IMR-90 (cell line): ENCODE data around the gene CFAP43.

Experiments used
- BHLHE40 ChIP-seq: fragments of 150-350 bp; IDR thresholded peaks from 2 replicates; pipeline ENCODE4 v1.6.1; 2016; ENCODE audit warnings: mild to moderate bottlenecking, low read depth, low read length
- CEBPB ChIP-seq: IDR thresholded peaks from 2 replicates; pipeline ENCODE4 v1.6.1; 2012; ENCODE audit warnings: low read depth, low read length, improper control_type of control experiment
- CTCF ChIP-seq: conservative IDR thresholded peaks from 2 replicates; pipeline ENCODE4 v1.5.1; 2012; ENCODE audit warnings: mild to moderate bottlenecking, low read depth, low read length, improper control_type of control experiment
- MAFK ChIP-seq: IDR thresholded peaks from 2 replicates; pipeline ENCODE4 v1.6.1; 2012; ENCODE audit warnings: low read depth, low read length, improper control_type of control experiment
- MXI1 ChIP-seq: IDR thresholded peaks from 2 replicates; pipeline ENCODE4 v1.6.1; 2012; ENCODE audit warnings: low read depth, mild to moderate bottlenecking, low read length, moderate library complexity, borderline replicate concordance
- POLR2A ChIP-seq: IDR thresholded peaks from 2 replicates; pipeline ENCODE4 v1.6.1; 2012; ENCODE audit warnings: mild to moderate bottlenecking, low read depth, low read length
- RAD21 ChIP-seq: IDR thresholded peaks from 2 replicates; pipeline ENCODE4 v1.6.1; 2012; ENCODE audit warnings: low read length, improper control_type of control experiment
- RFX5 ChIP-seq: IDR thresholded peaks from 2 replicates; pipeline ENCODE4 v1.8.0; 2012; ENCODE audit warnings: low read depth, mild to moderate bottlenecking, low read length, moderate library complexity
- TF ChIP-seq, protein P1 (sequence below): fragments of 150-350 bp; IDR thresholded peaks from 2 replicates; pipeline ENCODE4 v1.6.1; 2017; ENCODE audit warnings: mild to moderate bottlenecking, antibody characterized with exemption, low read length, low read depth

- TF ChIP-seq RAD21 (0 out of 2 replicates have a peak, but pooled peaks have one; percentile 5), CTCF (no peak), RFX5 (no peak), MXI1 (no peak), CEBPB (no peak), MAFK (no peak), POLR2A (no peak), BHLHE40 (no peak)
- TF ChIP-seq, protein P1, sequence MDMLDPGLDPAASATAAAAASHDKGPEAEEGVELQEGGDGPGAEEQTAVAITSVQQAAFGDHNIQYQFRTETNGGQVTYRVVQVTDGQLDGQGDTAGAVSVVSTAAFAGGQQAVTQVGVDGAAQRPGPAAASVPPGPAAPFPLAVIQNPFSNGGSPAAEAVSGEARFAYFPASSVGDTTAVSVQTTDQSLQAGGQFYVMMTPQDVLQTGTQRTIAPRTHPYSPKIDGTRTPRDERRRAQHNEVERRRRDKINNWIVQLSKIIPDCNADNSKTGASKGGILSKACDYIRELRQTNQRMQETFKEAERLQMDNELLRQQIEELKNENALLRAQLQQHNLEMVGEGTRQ: no peak
These were observed 92.9 kb downstream of the CFAP43 start for GRCh38 chr10:104139221-104139620.
